GM12873 (cell line): ENCODE results near the gene ALMS1.

ENCODE experiments used
- CTCF ChIP-seq: IDR thresholded peaks from 2 replicates; pipeline ENCODE4 v1.5.1; 2012; ENCODE audit warnings: low read depth, mild to moderate bottlenecking, moderate library complexity, low read length, control low read depth; ENCODE audit not compliant: insufficient read depth; ENCODE audit errors: missing control alignments

ALMS1 gene

GRCh38 chr2:73611867-73612266 lies 226.2 kb downstream of the ALMS1 start:
- TF ChIP-seq CTCF = no peak

GRCh38 chr2:73614105-73614504 lies 228.5 kb downstream of the ALMS1 start:
- TF ChIP-seq CTCF = no peak

GRCh38 chr2:73614997-73615396 lies 229.4 kb downstream of the ALMS1 start:
- no peak for TF ChIP-seq CTCF

GRCh38 chr2:73619925-73620324 lies 234.3 kb downstream of the ALMS1 start:
- TF ChIP-seq CTCF = peak; percentile 42

- TF ChIP-seq CTCF = peak; percentile 57
These were observed 245.1 kb downstream of the ALMS1 start for GRCh38 chr2:73630662-73631266.

- no peak for TF ChIP-seq CTCF
These were observed 252.8 kb downstream of the ALMS1 start for GRCh38 chr2:73638429-73638828.

- TF ChIP-seq CTCF = no peak
These were observed 254.9 kb downstream of the ALMS1 start for GRCh38 chr2:73640511-73640911.
